Measurements from ENCODE around the gene GUCA2B.

The GUCA2B gene

DNA sequence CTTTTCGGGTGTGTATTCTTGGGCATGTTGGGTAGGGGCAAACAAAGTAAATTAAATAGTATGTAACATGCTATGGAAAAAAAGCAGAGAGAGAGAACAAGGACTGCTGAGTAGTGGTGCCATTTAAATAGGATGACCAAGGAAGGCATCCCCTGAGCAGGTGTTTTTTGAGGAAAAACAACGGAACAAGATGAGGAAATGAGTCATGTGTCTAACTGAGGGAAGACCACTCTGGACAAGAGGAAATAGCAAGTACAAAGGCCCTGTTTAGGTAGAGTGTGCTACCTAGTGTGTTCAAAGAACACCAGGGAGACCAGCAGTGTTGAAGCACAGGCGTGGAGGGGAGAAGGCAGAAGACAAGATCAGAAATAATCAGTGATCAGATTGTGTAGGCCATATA lies 31.4 kb downstream of the GUCA2B start:
- DNase-seq (ENCODE audit: low read depth in 1 of 2, low spot score in 1 of 2) = no peak

- DNase-seq (ENCODE audit: low read depth in 1 of 2, low spot score in 1 of 2) = no peak
These were observed 32.9 kb downstream of the GUCA2B start for GRCh38 chr1:42186152-42186551.

GRCh38 chr1:42189931-42190853 lies 37.0 kb downstream of the GUCA2B start:
- no peak for DNase-seq (ENCODE audit: low read depth in 1 of 2, low spot score in 1 of 2)

- no peak for DNase-seq (ENCODE audit: low read depth in 1 of 2, low spot score in 1 of 2)
These were observed 38.1 kb downstream of the GUCA2B start for GRCh38 chr1:42191319-42191718.

- no peak for DNase-seq (ENCODE audit: low read depth in 1 of 2, low spot score in 1 of 2)
These were observed 38.9 kb downstream of the GUCA2B start for GRCh38 chr1:42192106-42192505.

GRCh38 chr1:42195841-42196240 lies 42.6 kb downstream of the GUCA2B start:
- DNase-seq (ENCODE audit: low read depth in 1 of 2, low spot score in 1 of 2) = no peak

DNA sequence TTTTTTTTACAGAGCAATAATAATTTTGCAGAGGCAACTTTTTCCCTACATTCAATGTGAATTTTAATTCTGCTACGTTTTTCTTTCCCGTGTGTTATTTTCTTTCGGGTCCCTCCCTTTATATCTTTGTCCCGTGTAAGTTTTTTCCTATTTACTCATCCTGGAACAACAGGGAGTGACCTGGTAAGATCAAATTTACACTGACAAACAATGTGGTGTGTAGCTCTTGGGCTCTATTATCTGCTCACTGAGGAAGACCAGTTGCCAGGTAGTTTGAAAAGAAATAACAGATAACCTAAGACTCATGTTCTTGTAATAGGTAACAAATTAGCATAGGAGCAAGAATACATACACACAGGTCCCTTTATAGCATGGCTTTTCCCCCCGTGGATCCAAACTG lies 45.0 kb downstream of the GUCA2B start:
- no peak for DNase-seq (ENCODE audit: low read depth in 1 of 2, low spot score in 1 of 2)

DNA sequence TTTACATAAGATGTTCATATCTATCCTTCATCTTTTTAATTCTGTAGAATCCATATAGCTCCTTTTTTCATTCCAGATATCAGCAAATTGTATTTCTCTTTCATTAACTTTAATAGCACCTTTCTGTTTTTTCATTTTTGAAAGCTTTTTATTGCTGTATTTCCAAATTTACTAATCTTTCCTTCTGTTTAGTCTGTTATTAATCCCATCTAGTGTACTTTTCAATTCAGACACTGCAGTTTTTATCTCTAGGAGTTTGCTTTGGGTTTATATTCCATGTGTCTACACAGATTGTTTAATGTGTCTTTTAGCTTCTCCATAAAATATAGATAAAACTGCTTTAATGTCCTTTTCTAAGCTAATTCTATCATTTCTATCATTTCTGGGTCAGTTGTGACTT lies 48.8 kb downstream of the GUCA2B start:
- no peak for DNase-seq (ENCODE audit: low read depth in 1 of 2, low spot score in 1 of 2)
